Tibial nerve (tissue), 4 donors: ENCODE results near the gene TMEM132D. TPM values are rescaled to one million over a fixed set of nuclear protein-coding genes. Genes with fewer than 3 reads are reported as not detected.

ENCODE experiments used
- DNase-seq, 2 donors: peaks; one replicate each; pipeline ENCODE4 v3.0.0-alpha.2; 2019; ENCODE audit warnings: low spot score in 2 of 2
- H3K27ac ChIP-seq, 4 donors: fragments of 200-600 bp; sonication (generic) in 3 of 4; one replicate each; pipeline ENCODE4 v1.5.1; 2017 to 2019; ENCODE audit warnings: mild to moderate bottlenecking in 1 of 4
- H3K27me3 ChIP-seq, 2 donors: fragments of 200-600 bp; sonication (generic) in 1 of 2; one replicate each; pipeline versions ENCODE4 v1.5.1 to v1.6.0; 2017 to 2019
- H3K36me3 ChIP-seq, 3 donors: fragments of 200-600 bp; sonication (generic); one replicate each; pipeline ENCODE4 v1.5.1; 2018 to 2019
- H3K4me1 ChIP-seq, 4 donors: fragments of 200-600 bp; sonication (generic) in 3 of 4; one replicate each; pipeline ENCODE4 v1.5.1; 2017 to 2019
- H3K4me3 ChIP-seq, 4 donors: fragments of 200-600 bp; sonication (generic) in 3 of 4; one replicate each; pipeline ENCODE4 v1.5.1; 2017 to 2019; ENCODE audit warnings: mild to moderate bottlenecking in 1 of 4, moderate library complexity in 1 of 4
- H3K9me3 ChIP-seq, 4 donors: fragments of 200-600 bp; sonication (generic) in 3 of 4; one replicate each; pipeline ENCODE4 v1.5.1; 2017 to 2019
- CTCF ChIP-seq, 5 experiments: fragments of 200-600 bp in 3 of 5; fragments of 450-650 bp in 2 of 5; sonication (generic) in 3 of 5; IDR thresholded peaks; one replicate each; pipeline ENCODE4 v1.5.1; 2016 to 2019; ENCODE audit warnings: antibody characterized with exemption in 5 of 5, mild to moderate bottlenecking in 3 of 5, moderate library complexity in 2 of 5
- EP300 ChIP-seq, 2 donors: sonication (generic); formaldehyde crosslinking; IDR thresholded peaks; one replicate each; pipeline ENCODE4 v1.6.1; 2017; ENCODE audit warnings: antibody characterized with exemption in 2 of 2, mild to moderate bottlenecking in 1 of 2
- POLR2A ChIP-seq, 2 donors: fragments of 450-650 bp; IDR thresholded peaks; one replicate each; pipeline ENCODE4 v1.6.1; 2017; ENCODE audit warnings: antibody characterized with exemption in 2 of 2, mild to moderate bottlenecking in 2 of 2, moderate library complexity in 2 of 2
- WGBS, 2 donors: methylation state at CpG; one replicate each; pipeline ENCODE4 v1.1.5; 2018; 5-methylcytosine and 5-hydroxymethylcytosine counted together
- total RNA-seq, 4 donors: library from RNA; depleted of rRNA; stranded (reverse); fragments of >200 nt; gene quantifications; one replicate each; pipeline ENCODE4 v1.1.0, GENCODE V29; 2016

Gene TMEM132D
- total RNA-seq, 4 donors from 2014 or later, result under 0.01 to 0.21 TPM; not detected in 2

GRCh38 chr12:129660946-129661345, 242.9 kb downstream of the TMEM132D start:
- no peaks in the 10 kb centered on the region for H3K4me1 ChIP-seq
- peaks cover 0 to 7% (median 0%) of the 10 kb centered on the region in 4 donors for H3K9me3 ChIP-seq
- 67 to 79% methylated on average over 7 of the region's 7 CpGs for WGBS, 2 donors
- DNase-seq, result no peak
- no peaks in the 10 kb centered on the region for H3K27me3 ChIP-seq
- no peak overlapping the region for H3K27ac ChIP-seq
- no peaks in the 10 kb centered on the region for H3K36me3 ChIP-seq
- TF ChIP-seq POLR2A (IDR thresholded peaks at IDR 0.05) (no peak), EP300 (IDR thresholded peaks at IDR 0.05) (no peak), CTCF (IDR thresholded peaks at IDR 0.05) (no peak)
- H3K4me3 ChIP-seq, result no peak overlapping the region

GRCh38 chr12:129659961-129660622, 243.7 kb downstream of the TMEM132D start:
- Histone ChIP-seq H3K27me3 (no peaks in the 10 kb centered on the region), H3K36me3 (no peaks in the 10 kb centered on the region), H3K27ac (no peak overlapping the region), H3K9me3 (peaks cover 0 to 7% (median 0%) of the 10 kb centered on the region in 4 donors), H3K4me3 (no peak overlapping the region), H3K4me1 (no peaks in the 10 kb centered on the region)
- TF ChIP-seq POLR2A (IDR thresholded peaks at IDR 0.05) (no peak), CTCF (IDR thresholded peaks at IDR 0.05) (no peak), EP300 (IDR thresholded peaks at IDR 0.05) (no peak)
- WGBS, 2 donors, result 73 to 86% methylated on average over 9 of the region's 9 CpGs
- no peak for DNase-seq

DNA sequence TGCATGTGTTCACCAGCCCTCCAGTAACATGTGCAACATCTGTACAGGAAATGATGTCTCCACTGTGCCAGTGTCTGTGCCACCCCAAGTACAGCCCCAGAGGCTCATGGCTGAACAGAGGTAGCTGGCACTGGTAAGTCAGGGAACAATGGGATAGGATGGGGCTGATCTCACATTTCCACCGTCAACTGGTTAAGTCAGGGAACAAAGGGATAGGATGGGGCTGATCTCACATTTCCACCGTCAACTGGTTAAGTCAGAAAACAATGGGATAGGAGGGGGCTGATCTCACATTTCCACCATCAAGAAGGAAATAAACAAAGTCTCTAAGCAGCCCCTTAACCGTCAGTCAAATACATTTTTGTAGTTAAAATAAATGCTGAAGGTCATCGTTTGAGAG, 246.6 kb downstream of the TMEM132D start:
- TF ChIP-seq EP300 (IDR thresholded peaks at IDR 0.05) (no peak), CTCF (IDR thresholded peaks at IDR 0.05) (no peak), POLR2A (IDR thresholded peaks at IDR 0.05) (no peak)
- H3K27me3 ChIP-seq, result no peaks in the 10 kb centered on the region
- no peaks in the 10 kb centered on the region for H3K36me3 ChIP-seq
- no peak overlapping the region for H3K4me3 ChIP-seq
- no peak overlapping the region for H3K27ac ChIP-seq
- H3K4me1 ChIP-seq, result no peaks in the 10 kb centered on the region
- DNase-seq, result no peak
- peaks cover 0 to 17% (median 0%) of the 10 kb centered on the region in 4 donors for H3K9me3 ChIP-seq
- 24 to 53% methylated on average over 4 of the region's 4 CpGs for WGBS, 2 donors

- Histone ChIP-seq H3K4me3 (no peak overlapping the region), H3K27me3 (no peaks in the 10 kb centered on the region), H3K9me3 (peaks cover 0 to 20% (median 0%) of the 10 kb centered on the region in 4 donors), H3K27ac (no peak overlapping the region), H3K4me1 (no peaks in the 10 kb centered on the region), H3K36me3 (no peaks in the 10 kb centered on the region)
- no peak for DNase-seq
- TF ChIP-seq POLR2A (IDR thresholded peaks at IDR 0.05) (no peak), CTCF (IDR thresholded peaks at IDR 0.05) (no peak), EP300 (IDR thresholded peaks at IDR 0.05) (no peak)
- 71% methylated on average over 6 of the region's 6 CpGs for WGBS, 2 donors
Observed at GRCh38 chr12:129651951-129652350, 251.9 kb downstream of the TMEM132D start.

GRCh38 chr12:129641926-129642325, 261.9 kb downstream of the TMEM132D start:
- TF ChIP-seq EP300 (IDR thresholded peaks at IDR 0.05) (no peak), CTCF (IDR thresholded peaks at IDR 0.05) (no peak), POLR2A (IDR thresholded peaks at IDR 0.05) (no peak)
- no peak overlapping the region for H3K4me3 ChIP-seq

More at GRCh38 chr12:129641926-129642325, 261.9 kb downstream of the TMEM132D start:
- no peaks in the 10 kb centered on the region for H3K36me3 ChIP-seq
- no peaks in the 10 kb centered on the region for H3K27me3 ChIP-seq
- H3K27ac ChIP-seq, result no peak overlapping the region
- no peaks in the 10 kb centered on the region for H3K4me1 ChIP-seq
- peaks cover 0 to 5% (median 0%) of the 10 kb centered on the region in 4 donors for H3K9me3 ChIP-seq
- DNase-seq, result no peak
- 11 to 14% methylated on average over 5 to 6 of the region's 6 CpGs for WGBS, 2 donors
